Stimulated activated CD8-positive, alpha-beta memory T cell treated with anti-CD3 and anti-CD28 coated beads, Interleukin-4, amount 100 ng/mL, for 1 hour (primary cell): ENCODE measurements around the gene TOB1.

Source experiments
- DNase-seq, 2 donors: peaks; one replicate each; pipeline ENCODE4 v3.0.0-alpha.2; 2020; ENCODE audit warnings: low read depth in 2 of 2, low spot score in 1 of 2

TOB1 gene

GRCh38 chr17:50832864-50833381 is 33.2 kb downstream of the TOB1 start:
- no peak for DNase-seq

DNA sequence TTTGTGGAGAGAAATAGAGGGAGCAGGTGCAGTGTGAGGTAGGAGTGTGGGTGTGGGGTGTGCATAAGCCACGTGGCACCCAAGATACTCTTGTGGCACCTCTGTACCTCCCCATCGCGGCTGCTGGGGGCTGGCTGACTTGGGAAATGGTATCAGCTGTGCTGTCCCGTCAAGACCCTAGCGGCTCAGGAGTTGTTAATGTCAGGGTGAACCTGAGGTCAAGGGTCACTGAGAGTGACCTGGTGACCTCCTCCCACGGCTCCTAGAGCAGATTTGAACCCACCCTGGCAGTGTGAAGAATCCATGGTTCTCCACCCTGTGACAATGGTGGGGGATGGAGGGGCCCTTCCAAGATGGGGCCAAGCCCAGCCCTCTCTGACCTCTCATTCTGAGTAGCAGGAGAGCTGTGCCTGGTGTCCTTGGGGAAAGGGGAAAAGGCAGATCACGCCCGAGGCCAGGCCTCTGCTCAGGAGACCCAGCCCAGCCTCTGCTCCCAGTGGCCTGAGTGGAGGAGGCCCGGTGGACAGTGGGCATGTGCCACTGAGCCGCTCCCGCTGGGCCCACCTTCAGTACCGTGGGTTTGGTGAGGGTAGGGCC is 33.8 kb downstream of the TOB1 start:
- no peak for DNase-seq

DNA sequence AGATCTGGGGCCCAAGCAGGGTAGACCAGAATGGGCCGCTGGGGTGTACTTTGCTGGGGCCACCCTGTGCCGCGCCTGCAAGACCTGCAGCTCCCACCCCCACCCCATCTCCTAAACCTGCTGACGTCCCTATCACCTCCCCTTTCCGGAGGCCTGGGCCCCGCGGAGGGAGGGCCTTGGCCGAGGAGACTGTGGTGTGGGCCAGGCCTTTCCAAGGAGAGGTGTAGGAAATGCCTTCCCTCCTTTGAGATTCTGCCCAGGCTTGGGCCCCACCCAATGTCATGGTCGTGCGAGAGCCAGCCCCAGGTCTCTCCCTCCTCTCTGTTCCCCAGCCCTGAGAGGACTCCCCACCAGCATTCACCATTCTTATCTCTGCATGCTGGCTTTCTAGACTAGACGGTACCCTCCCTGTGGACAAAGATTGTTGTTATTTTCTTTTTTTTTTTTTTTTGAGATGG is 34.7 kb downstream of the TOB1 start:
- no peak for DNase-seq

GRCh38 chr17:50830994-50831393 is 35.2 kb downstream of the TOB1 start:
- no peak for DNase-seq

DNA sequence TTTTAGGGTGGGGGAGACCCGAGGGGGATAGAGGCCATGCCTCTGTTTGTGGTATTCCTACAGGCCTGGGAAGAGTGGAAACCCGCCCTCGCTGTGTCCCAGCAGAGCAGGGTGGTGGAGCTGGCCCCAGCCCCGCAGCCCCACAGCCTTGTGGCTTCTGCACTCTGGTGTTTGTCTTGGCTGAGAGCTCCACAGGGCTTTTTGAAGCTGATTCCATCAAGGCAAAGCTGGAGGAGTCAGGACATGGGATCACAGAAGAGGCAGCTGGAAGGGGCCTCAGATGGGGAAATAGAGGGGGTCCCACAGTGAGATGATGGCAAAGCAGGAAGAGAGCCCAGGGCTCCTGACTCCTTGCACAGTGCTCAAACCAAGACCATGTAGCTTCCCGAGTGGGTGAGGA is 35.8 kb downstream of the TOB1 start:
- no peak for DNase-seq

DNA sequence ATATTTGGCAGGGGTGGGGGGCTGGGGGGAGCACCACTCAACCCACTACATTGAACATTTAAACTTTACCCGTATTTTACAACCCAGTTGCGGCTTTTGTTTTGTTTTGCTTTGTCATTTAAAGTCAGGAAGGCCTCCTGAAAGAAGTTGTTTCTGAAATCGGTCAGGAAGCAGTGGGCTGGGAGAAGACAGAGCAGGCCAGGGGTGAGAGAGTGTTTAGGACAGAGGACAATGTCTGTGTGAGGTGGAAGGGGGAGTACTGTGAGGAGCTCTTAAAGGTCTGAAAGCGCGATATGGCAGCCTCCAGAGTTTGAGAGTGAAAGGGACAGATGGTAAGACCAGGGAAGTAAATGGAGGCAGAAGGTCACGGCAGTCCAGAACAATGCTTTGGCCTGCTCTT is 36.8 kb downstream of the TOB1 start:
- DNase-seq = no peak

- no peak for DNase-seq
Observed at GRCh38 chr17:50828508-50829170, 37.5 kb downstream of the TOB1 start.

DNA sequence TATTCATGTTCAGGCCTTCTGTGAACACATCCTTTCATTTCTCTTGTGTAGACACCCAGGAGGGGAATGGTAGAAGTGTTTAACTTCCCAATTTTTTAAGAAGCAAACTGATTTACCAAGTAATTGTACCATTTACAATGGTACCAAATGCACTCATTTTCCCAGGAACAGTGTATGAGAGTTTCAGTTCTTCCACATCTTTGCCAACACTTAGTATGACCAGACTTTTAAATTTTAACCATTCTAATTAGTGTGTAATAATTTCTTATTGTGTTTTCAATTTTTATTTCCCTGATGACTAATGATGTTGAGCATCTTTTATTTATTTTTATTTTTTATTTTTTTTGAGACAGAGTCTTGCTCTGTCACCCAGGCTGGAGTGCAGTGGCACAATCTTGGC is 41.0 kb downstream of the TOB1 start:
- no peak for DNase-seq

DNA sequence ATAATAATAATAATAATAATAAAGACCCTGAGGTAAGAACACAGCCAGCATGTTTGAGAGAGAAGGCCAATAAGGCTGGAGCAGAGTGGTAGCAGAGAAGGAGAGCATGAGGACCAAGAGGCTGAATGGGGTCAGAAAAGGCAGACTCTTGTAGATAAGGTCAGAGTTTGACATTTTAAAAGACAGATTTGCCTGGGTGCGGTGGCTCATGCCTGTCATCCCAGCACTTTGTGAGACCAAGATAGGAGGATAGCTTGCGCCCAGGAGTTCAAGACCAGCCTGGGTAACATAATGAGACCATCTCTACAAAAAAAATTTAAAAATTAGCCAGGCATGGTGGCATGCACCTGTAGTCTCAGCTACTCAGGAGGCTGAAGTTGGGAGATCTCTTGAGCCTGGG is 41.7 kb downstream of the TOB1 start:
- no peak for DNase-seq

GRCh38 chr17:50822550-50822949 is 43.6 kb downstream of the TOB1 start:
- no peak for DNase-seq

DNA sequence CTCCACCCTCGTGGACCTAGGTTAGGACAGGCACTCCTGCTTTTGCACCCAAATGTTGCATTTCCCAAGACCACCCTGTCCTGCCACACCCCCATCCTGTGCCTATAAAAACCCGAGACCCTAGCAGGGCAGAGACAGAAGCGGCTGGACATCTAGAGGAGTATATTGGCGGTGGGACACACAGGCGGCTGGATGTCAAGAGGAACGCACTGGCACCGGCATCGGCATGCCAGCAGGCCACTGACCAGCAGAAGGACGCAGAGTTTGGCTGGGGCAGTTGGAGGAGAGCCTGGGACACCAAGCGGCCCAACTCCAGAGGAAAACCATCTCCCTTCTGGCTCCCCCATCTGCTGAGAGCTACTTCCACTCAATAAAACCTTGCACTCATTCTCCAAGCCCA is 45.5 kb downstream of the TOB1 start:
- DNase-seq = no peak

- DNase-seq = no peak
Observed at GRCh38 chr17:50818921-50819657, 47.1 kb downstream of the TOB1 start.

DNA sequence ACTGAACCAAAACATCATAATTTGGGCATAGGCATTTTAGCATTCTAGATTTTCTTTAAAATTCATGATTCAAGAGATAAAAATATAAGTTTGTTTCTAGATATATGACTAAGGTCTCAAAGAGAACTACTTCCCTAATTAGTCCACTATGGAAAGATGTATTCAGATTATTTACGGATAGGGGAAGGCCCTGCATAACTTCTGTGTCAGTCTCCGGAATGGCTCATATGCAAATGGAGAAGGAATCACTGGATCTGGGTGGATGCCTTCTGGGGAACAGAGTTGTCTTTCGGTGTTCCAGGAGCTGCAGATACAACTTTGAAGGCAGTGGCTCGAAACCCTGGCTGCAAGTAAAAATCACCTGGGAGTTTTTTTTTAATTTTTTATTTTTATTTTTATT is 47.9 kb downstream of the TOB1 start:
- DNase-seq = no peak

- DNase-seq = no peak
Observed at GRCh38 chr17:50817838-50818237, 48.3 kb downstream of the TOB1 start.

DNA sequence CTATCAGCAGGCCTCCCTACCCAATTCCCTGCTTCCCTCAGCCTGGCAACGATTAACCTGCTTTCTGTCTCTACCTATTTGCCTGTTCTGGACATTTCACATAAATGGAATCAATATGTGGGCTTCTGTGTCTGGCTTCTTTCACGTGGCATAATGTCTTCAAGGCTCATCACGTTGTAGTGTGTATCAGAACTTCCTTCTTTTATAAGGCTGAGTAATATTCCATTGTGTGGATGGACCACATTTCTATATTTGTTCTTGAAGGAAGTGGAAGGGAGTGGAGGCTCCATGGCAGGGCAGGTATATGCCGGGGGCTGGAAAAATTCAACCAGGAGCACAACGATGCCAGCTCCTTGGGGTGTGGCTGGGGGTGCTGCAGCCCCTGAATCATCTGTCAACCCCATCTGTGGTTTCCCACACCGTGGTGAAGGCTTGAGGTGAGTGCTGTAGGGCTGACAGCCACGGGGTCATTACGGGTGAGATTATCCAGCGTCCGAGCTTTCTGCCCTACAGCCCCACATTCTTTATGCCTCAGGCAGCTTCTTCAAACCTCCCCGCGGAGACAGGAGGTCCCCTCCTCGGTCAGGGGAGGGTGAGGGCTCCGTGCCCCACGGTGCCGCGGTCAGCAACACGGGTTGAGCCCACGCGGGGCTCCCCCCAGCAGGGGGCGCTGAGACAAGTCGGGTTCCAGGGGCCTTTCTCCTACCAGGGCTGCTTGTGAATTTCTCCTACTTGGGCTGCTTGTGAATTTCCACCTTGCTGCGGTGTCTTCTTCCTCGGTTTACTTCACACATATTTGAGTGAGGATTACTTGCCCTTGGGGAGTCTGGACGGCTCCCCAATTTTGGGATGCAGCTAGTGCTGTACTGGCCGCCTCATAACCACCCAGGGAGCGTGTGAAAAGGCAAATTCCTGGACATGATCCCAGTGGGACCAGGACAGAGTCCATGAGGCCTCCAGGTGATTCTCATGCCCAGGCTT is 49.1 kb downstream of the TOB1 start:
- DNase-seq = peak in 1 of 2 donors; percentile 31

DNA sequence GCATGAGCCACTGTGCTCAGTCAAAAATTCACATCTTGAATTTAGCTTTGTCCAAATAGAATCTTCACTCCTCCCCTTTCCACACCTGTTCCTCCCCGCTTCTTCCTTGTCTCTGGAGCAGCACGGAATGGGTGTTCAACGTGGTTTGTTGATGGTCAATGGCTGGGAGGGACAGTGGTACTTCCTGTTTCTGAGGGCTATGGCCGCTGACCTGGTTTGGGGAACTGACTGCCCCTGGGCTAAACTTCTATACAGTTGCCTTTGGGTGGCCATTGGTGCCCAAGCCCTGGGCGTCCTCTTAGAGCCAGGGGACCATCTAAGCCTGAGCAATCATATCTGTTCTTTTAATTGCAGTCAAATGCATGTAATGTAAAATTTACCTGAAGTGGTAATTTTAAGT is 49.9 kb downstream of the TOB1 start:
- no peak for DNase-seq

GRCh38 chr17:50815400-50815799 is 50.8 kb downstream of the TOB1 start:
- DNase-seq = no peak

DNA sequence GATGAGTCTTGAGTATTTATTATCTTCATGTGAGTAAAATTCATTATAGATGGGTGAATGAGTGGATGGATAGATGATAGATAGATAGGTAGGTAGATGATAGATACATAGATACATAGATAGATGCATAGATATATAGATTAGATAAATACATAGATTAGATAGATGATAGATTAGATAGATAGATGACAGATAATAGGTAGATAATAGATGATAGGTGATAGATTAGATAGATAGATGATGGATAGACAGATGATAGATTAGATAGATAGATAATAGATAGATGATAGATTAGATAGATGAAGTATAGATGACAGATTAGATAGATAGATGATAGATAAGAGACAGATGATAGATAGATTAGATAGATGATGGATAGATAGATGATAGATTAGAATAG is 52.6 kb downstream of the TOB1 start:
- DNase-seq = no peak
